ENCODE data around the gene TPRN. TPM values are rescaled to one million over a fixed set of nuclear protein-coding genes. Genes with fewer than 3 reads are reported as not detected.
A peak's percentile ranks its signal among the peaks of the same experiment; 100 is the strongest.

TPRN gene
- total RNA-seq, 1 experiment from 2014 or later, result 43.1 TPM

GRCh38 chr9:137218212-137218753, 17.7 kb upstream of the TPRN start:
- CTCF ChIA-PET, result interaction anchor here (0.7 to 1.0 kb wide), 5 partner anchors 9 to 183 kb away, joined by 3 to 5 read pairs (median 3); partner anchors contain the start of gene RNF224
- H3K9me3 Mint-ChIP-seq, result no peaks in the 10 kb centered on the region
- ATAC-seq, result no peak

DNA sequence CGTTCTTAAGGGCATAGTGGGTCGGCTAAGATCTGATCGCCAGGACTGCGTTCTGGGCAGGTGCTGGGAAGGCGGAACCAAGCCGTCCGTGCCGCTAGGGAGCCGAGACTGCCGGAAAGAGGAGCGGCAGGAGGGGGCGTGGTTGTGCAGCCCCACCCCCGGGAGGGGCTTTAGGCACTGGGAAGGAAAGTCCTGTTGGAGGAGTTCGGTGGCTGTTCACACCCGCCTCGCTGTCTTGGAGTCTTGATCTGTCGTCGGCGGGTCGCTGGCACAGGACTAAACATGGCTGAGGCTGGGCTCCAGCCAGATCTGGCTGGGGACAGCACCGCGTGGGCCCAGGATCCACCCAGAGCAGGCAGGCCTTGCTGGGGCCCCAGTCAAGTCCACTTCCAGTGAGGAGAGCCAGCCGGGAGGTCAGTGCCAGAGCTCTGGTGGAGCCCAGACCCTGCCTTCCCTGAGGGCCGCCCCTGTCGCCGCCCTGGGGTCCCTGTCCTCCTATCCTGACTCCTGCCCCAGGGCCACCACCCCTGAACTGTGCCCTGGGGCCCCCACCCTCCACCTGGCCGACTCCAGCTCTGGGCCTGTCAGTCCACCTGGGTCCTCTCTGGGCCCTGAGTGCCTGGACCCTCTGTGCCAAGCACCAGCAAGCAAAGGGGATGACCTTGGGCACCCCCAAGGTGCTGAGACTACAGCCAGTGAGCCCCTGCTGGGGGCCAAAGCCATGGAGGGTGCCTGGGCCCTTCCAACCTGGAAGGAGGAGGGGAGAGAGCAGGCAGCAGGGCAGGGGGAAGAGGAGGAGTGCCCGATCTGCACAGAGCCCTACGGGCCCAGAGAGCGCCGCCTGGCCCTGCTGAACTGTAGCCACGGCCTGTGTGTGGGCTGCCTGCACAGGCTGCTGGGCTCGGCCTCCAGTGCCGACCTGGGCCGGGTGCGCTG, 17.0 kb upstream of the TPRN start:
- TF ChIP-seq HMGA2 (CRISPR knock-in tag; IDR thresholded peaks at IDR 0.05) (no peak), SP1 (CRISPR knock-in tag; conservative IDR thresholded peaks at IDR 0.05) (0 out of 2 replicates have a peak, but pooled peaks have one; percentile 29), PRDM15 (CRISPR knock-in tag; IDR thresholded peaks at IDR 0.05) (peak; percentile 43; the same call in 1 of the 2 replicates)
- peak overlapping the region; percentile 87 for H3K27ac Mint-ChIP-seq
- ATAC-seq (peak; percentile 72), DNase-seq (ENCODE audit: low spot score) (peak; percentile 88)
- no peaks in the 10 kb centered on the region for H3K27me3 Mint-ChIP-seq (ENCODE audit: low read depth)
- ChIA-PET POLR2A (no interaction called here), CTCF (interaction anchor here (0.8 to 1.8 kb wide), 5 partner anchors 19 to 188 kb away, joined by 3 to 8 read pairs (median 3); partner anchors contain the start of gene TUBB4B)
- peaks cover 4% of the 10 kb centered on the region; the same call in 1 of the 2 replicates for H3K4me1 Mint-ChIP-seq
- H3K9me3 Mint-ChIP-seq, result no peaks in the 10 kb centered on the region
- 0 out of 2 replicates have a peak, but pooled peaks cover 3% of the 10 kb centered on the region for H3K36me3 Mint-ChIP-seq
- H3K4me3 Mint-ChIP-seq, result no peak overlapping the region

More at GRCh38 chr9:137218212-137218753, 17.7 kb upstream of the TPRN start:
- no peak for DNase-seq (ENCODE audit: low spot score)
- Mint-ChIP-seq H3K27ac (no peak overlapping the region), H3K4me1 (peaks cover 4% of the 10 kb centered on the region; the same call in 1 of the 2 replicates), H3K4me3 (no peak overlapping the region), H3K36me3 (0 out of 2 replicates have a peak, but pooled peaks cover 3% of the 10 kb centered on the region), H3K27me3 (ENCODE audit: low read depth) (no peaks in the 10 kb centered on the region)
- no peak for TF ChIP-seq FOXP1 (CRISPR knock-in tag; IDR thresholded peaks at IDR 0.05; ENCODE audit: borderline replicate concordance)
- TF ChIP-seq, protein P1, sequence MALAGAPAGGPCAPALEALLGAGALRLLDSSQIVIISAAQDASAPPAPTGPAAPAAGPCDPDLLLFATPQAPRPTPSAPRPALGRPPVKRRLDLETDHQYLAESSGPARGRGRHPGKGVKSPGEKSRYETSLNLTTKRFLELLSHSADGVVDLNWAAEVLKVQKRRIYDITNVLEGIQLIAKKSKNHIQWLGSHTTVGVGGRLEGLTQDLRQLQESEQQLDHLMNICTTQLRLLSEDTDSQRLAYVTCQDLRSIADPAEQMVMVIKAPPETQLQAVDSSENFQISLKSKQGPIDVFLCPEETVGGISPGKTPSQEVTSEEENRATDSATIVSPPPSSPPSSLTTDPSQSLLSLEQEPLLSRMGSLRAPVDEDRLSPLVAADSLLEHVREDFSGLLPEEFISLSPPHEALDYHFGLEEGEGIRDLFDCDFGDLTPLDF (CRISPR knock-in tag; IDR thresholded peaks at IDR 0.05), result no peak
- TF ChIP-seq AR (CRISPR knock-in tag; IDR thresholded peaks at IDR 0.05), result no peak
- no peak for TF ChIP-seq ZNF317 (CRISPR knock-in tag; IDR thresholded peaks at IDR 0.05; ENCODE audit: borderline replicate concordance, low read depth)
- TF ChIP-seq ZNF232 (CRISPR knock-in tag; IDR thresholded peaks at IDR 0.05), result no peak
- no peak for TF ChIP-seq KAT7 (CRISPR knock-in tag; IDR thresholded peaks at IDR 0.05; ENCODE audit: borderline replicate concordance)
- TF ChIP-seq CBFB (CRISPR knock-in tag; IDR thresholded peaks at IDR 0.05; ENCODE audit: low read depth), result no peak
- TF ChIP-seq ELF4 (CRISPR knock-in tag; IDR thresholded peaks at IDR 0.05; ENCODE audit: low read depth), result no peak
- POLR2A ChIA-PET, result no interaction called here

Data from WTC11 (cell line).